AG04449 (cell line): ENCODE results near the gene POLE.
A peak's percentile ranks its signal among the peaks of the same experiment; 100 is the strongest.

Source experiments
- CTCF ChIA-PET: fragments of 350-600 bp; formaldehyde crosslinking; extraction: SDS; loops from one replicate; lab custom pipeline; 2021; ENCODE audit warnings: antibody characterized with exemption; lab: Yijun Ruan, JAX
- POLR2A ChIA-PET: fragments of 400-600, 350-600 bp; formaldehyde crosslinking; extraction: SDS; loops from one replicate; lab custom pipeline; 2020; ENCODE audit warnings: antibody characterized with exemption, inconsistent platforms; lab: Yijun Ruan, JAX
- DNase-seq: peaks from one replicate; pipeline ENCODE4 v3.0.0-alpha.2; 2010; ENCODE audit warnings: low read depth, low spot score
- H3K4me3 ChIP-seq: 2 replicates; pipeline ENCODE4 v1.5.1; 2011; ENCODE audit warnings: low read depth, mild to moderate bottlenecking, control low read depth, low read length
- CTCF ChIP-seq: IDR thresholded peaks from one replicate; pipeline ENCODE4 v1.5.1; 2011; ENCODE audit warnings: mild to moderate bottlenecking, moderate library complexity, low read length, control low read depth, inconsistent platforms; ENCODE audit not compliant: insufficient read depth; ENCODE audit errors: missing control alignments

POLE gene

GRCh38 chr12:132713123-132713522 lies 26.0 kb upstream of the POLE start:
- POLR2A ChIA-PET = no interaction called here
- CTCF ChIA-PET = no interaction called here
- no peak overlapping the region for H3K4me3 ChIP-seq
- no peak for DNase-seq
- TF ChIP-seq CTCF = no peak

GRCh38 chr12:132711080-132711843 lies 24.1 kb upstream of the POLE start:
- H3K4me3 ChIP-seq = peak overlapping the region; percentile 86
- no peak for TF ChIP-seq CTCF
- CTCF ChIA-PET = interaction anchor here (1.6 kb wide), 1 partner anchor 296 kb away, joined by 4 read pairs; no protein-coding TSS in a partner anchor
- POLR2A ChIA-PET = no interaction called here
- DNase-seq = no peak

GRCh38 chr12:132710405-132711079 lies 23.4 kb upstream of the POLE start, which contains the start of gene PGAM5:
TSS of gene PGAM5 (plus strand) at chr12:132710842. CDS start at chr12:132710877, 35 bp downstream.
- POLR2A ChIA-PET = interaction anchor here (0.7 kb wide), 1 partner anchor 10 kb away, joined by 3 read pairs; no protein-coding TSS in a partner anchor
- H3K4me3 ChIP-seq = peak within 1 kb of the TSS; percentile 86
- CTCF ChIA-PET = interaction anchor here (1.6 kb wide), 1 partner anchor 296 kb away, joined by 4 read pairs; no protein-coding TSS in a partner anchor
- DNase-seq = no peak
- no peak for TF ChIP-seq CTCF

GRCh38 chr12:132710043-132710404 lies 22.9 kb upstream of the POLE start:
- ChIA-PET CTCF (interaction anchor here (1.6 kb wide), 1 partner anchor 295 kb away, joined by 4 read pairs; no protein-coding TSS in a partner anchor), POLR2A (interaction anchor here (0.7 kb wide), 1 partner anchor 10 kb away, joined by 3 read pairs; no protein-coding TSS in a partner anchor)
- peak overlapping the region; percentile 86 for H3K4me3 ChIP-seq
- TF ChIP-seq CTCF = no peak
- no peak for DNase-seq

GRCh38 chr12:132708150-132708549 lies 21.0 kb upstream of the POLE start:
- no peak for TF ChIP-seq CTCF
- ChIA-PET POLR2A (no interaction called here), CTCF (no interaction called here)
- H3K4me3 ChIP-seq = no peak overlapping the region
- DNase-seq = no peak

GRCh38 chr12:132707241-132707640 lies 20.1 kb upstream of the POLE start:
- H3K4me3 ChIP-seq = no peak overlapping the region
- CTCF ChIA-PET = no interaction called here
- no peak for DNase-seq
- TF ChIP-seq CTCF = no peak
- POLR2A ChIA-PET = no interaction called here
